Calu3 (cell line): Measurements from ENCODE around the gene MOB1B. TPM values are rescaled to one million over a fixed set of nuclear protein-coding genes. Genes with fewer than 3 reads are reported as not detected.

Experiments
- BruUV-seq: library from RNA; stranded (reverse); fragments of 400-500 nt; replicated peaks from 2 replicates; lab custom pipeline; 2021; lab: Mats Ljungman, UMichigan
- CTCF ChIA-PET: fragments of 300-600 bp; sonication (Branson Sonifier 250); formaldehyde crosslinking; loops from one replicate; lab custom pipeline; 2022; ENCODE audit warnings: antibody characterized with exemption; lab: Charles Lee
- DNase-seq: peaks from one replicate; pipeline ENCODE4 v3.0.0; 2022
- H3K27ac Mint-ChIP-seq: one replicate; pipeline ENCODE4 v1.8.0; 2022; ENCODE audit warnings: mixed read lengths; ENCODE audit not compliant: unreplicated experiment
- H3K27me3 Mint-ChIP-seq: one replicate; pipeline ENCODE4 v1.8.0; 2022; ENCODE audit warnings: mixed read lengths; ENCODE audit not compliant: unreplicated experiment
- H3K36me3 Mint-ChIP-seq: one replicate; pipeline ENCODE4 v1.8.0; 2022; ENCODE audit warnings: mild to moderate bottlenecking, moderate library complexity, mixed read lengths; ENCODE audit not compliant: insufficient read depth, unreplicated experiment
- H3K4me1 Mint-ChIP-seq: one replicate; pipeline ENCODE4 v1.8.0; 2022; ENCODE audit warnings: mild to moderate bottlenecking, low read depth, mixed read lengths; ENCODE audit not compliant: unreplicated experiment
- H3K4me3 Mint-ChIP-seq: one replicate; pipeline ENCODE4 v1.8.0; 2022; ENCODE audit warnings: mild to moderate bottlenecking, low read depth, moderate library complexity, mixed read lengths; ENCODE audit not compliant: unreplicated experiment
- H3K9me3 Mint-ChIP-seq: one replicate; pipeline ENCODE4 v1.8.0; 2022; ENCODE audit warnings: low read depth, mixed read lengths; ENCODE audit not compliant: unreplicated experiment
- CTCF ChIP-seq: fragments of 200-600 bp; IDR thresholded peaks from one replicate; pipeline ENCODE4 v1.8.0; 2022; ENCODE audit warnings: antibody characterized with exemption; ENCODE audit not compliant: unreplicated experiment
- intact Hi-C: fragments of 100-400 bp; cut with micrococcal nuclease; formaldehyde crosslinking; loops from one replicate; pipeline ENCODE4 v1.10.0; 2022; ENCODE audit not compliant: unreplicated experiment
- total RNA-seq: library from RNA; stranded (reverse); gene quantifications from 2 replicates; pipeline ENCODE4 v1.2.3, GENCODE V29; 2022

MOB1B gene
- total RNA-seq, 1 experiment from 2014 or later: 13.3 TPM

GRCh38 chr4:70925418-70925817 is 23.2 kb downstream of the MOB1B start:
- no TSS peak for BruUV-seq

GRCh38 chr4:70925899-70926635 is 23.9 kb downstream of the MOB1B start:
- no peaks in the 10 kb centered on the region for H3K9me3 Mint-ChIP-seq
- H3K36me3 Mint-ChIP-seq: no peaks in the 10 kb centered on the region
- no peak for TF ChIP-seq CTCF
- BruUV-seq: no TSS peak
- no peak overlapping the region for H3K4me3 Mint-ChIP-seq
- no peaks in the 10 kb centered on the region for H3K27me3 Mint-ChIP-seq
- CTCF ChIA-PET: interaction anchor here (0.5 kb wide), 1 partner anchor 286 kb away, joined by 3 read pairs; no protein-coding TSS in a partner anchor
- DNase-seq: no peak
- intact Hi-C loops: no loop called here
- no peaks in the 10 kb centered on the region for H3K4me1 Mint-ChIP-seq
- H3K27ac Mint-ChIP-seq: no peak overlapping the region

More at GRCh38 chr4:70925418-70925817, 23.2 kb downstream of the MOB1B start:
- TF ChIP-seq CTCF: no peak
- Mint-ChIP-seq H3K36me3 (no peaks in the 10 kb centered on the region), H3K9me3 (no peaks in the 10 kb centered on the region), H3K4me1 (no peaks in the 10 kb centered on the region), H3K27ac (no peak overlapping the region), H3K27me3 (no peaks in the 10 kb centered on the region), H3K4me3 (no peak overlapping the region)
- CTCF ChIA-PET: no interaction called here
- DNase-seq: no peak
- intact Hi-C loops: no loop called here

- Mint-ChIP-seq H3K4me3 (no peak overlapping the region), H3K36me3 (no peaks in the 10 kb centered on the region), H3K27ac (no peak overlapping the region), H3K4me1 (no peaks in the 10 kb centered on the region), H3K9me3 (no peaks in the 10 kb centered on the region), H3K27me3 (no peaks in the 10 kb centered on the region)
- no TSS peak for BruUV-seq
- intact Hi-C loops: no loop called here
- DNase-seq: no peak
- TF ChIP-seq CTCF: no peak
- CTCF ChIA-PET: no interaction called here
Measured at GRCh38 chr4:70927502-70928137, 25.5 kb downstream of the MOB1B start.

GRCh38 chr4:70930530-70931256 is 28.5 kb downstream of the MOB1B start:
- H3K27me3 Mint-ChIP-seq: no peaks in the 10 kb centered on the region
- no TSS peak for BruUV-seq
- intact Hi-C loops: no loop called here
- no peak overlapping the region for H3K27ac Mint-ChIP-seq
- no peak overlapping the region for H3K4me3 Mint-ChIP-seq
- no peaks in the 10 kb centered on the region for H3K9me3 Mint-ChIP-seq
- no peak for TF ChIP-seq CTCF
- CTCF ChIA-PET: interaction anchor here (0.6 kb wide), 1 partner anchor 10 kb away, joined by 5 read pairs; no protein-coding TSS in a partner anchor
- no peaks in the 10 kb centered on the region for H3K4me1 Mint-ChIP-seq
- no peak for DNase-seq
- H3K36me3 Mint-ChIP-seq: no peaks in the 10 kb centered on the region
